HEK293 (cell line): ENCODE measurements around the gene AKR1C3.

Experiments
- CTCF ChIA-PET: fragments of 350-600 bp; formaldehyde crosslinking; extraction: SDS; loops from one replicate; lab custom pipeline; 2021; ENCODE audit warnings: antibody characterized with exemption; lab: Yijun Ruan, JAX
- POLR2A ChIA-PET: fragments of 300-600 bp; formaldehyde crosslinking; extraction: SDS; loops from one replicate; lab custom pipeline; 2020; ENCODE audit warnings: antibody characterized with exemption, inconsistent platforms; lab: Yijun Ruan, JAX
- H3K27ac ChIP-seq: fragments of 200-500 bp; sonication (Bioruptor generic); 2 replicates; pipeline ENCODE4 v1.5.1; 2014; ENCODE audit warnings: low read depth, low read length, control low read depth, inconsistent platforms; ENCODE audit errors: extremely low read depth
- H3K36me3 ChIP-seq, 2 experiments: fragments of 200-500 bp in 1 of 2; sonication (Bioruptor generic) in 1 of 2; 1 replicate in 1 of 2; 2 replicates in 1 of 2; pipeline ENCODE4 v1.5.1; 2014 to 2017; ENCODE audit warnings: inconsistent platforms in 2 of 2, low read length in 2 of 2; ENCODE audit not compliant: control insufficient read depth in 2 of 2, insufficient read depth in 1 of 2
- H3K4me1 ChIP-seq: fragments of 200-500 bp; sonication (Bioruptor generic); 2 replicates; pipeline ENCODE4 v1.5.1; 2014; ENCODE audit warnings: mild to moderate bottlenecking, low read length, inconsistent platforms; ENCODE audit not compliant: control insufficient read depth, insufficient read depth
- H3K4me3 ChIP-seq: 2 replicates; pipeline ENCODE4 v1.5.1; 2011; ENCODE audit warnings: low read depth, mild to moderate bottlenecking, control low read depth, low read length, moderate library complexity
- H3K9me3 ChIP-seq: fragments of 200-500 bp; sonication (Bioruptor generic); 2 replicates; pipeline ENCODE4 v1.5.1; 2014; ENCODE audit warnings: low read depth, low read length, inconsistent platforms; ENCODE audit not compliant: control insufficient read depth, insufficient read depth
- PRDM1 ChIP-seq: fragments of 450-650 bp; formaldehyde crosslinking; IDR thresholded peaks from 2 replicates; pipeline ENCODE4; 2016; ENCODE audit warnings: missing biosample characterization, missing genetic modification characterization
- REPIN1 ChIP-seq: fragments of 450-650 bp; formaldehyde crosslinking; IDR thresholded peaks from 2 replicates; pipeline ENCODE4 v1.5.1; 2017; ENCODE audit warnings: missing biosample characterization, missing genetic modification characterization, low read depth
- ZBTB11 ChIP-seq: fragments of 450-650 bp; formaldehyde crosslinking; conservative IDR thresholded peaks from 2 replicates; pipeline ENCODE4 v1.5.1; 2016; ENCODE audit warnings: low read depth, missing biosample characterization, missing genetic modification characterization
- ZNF175 ChIP-seq: fragments of 450-650 bp; formaldehyde crosslinking; IDR thresholded peaks from 2 replicates; pipeline ENCODE4 v1.5.1; 2016; ENCODE audit warnings: missing biosample characterization, missing genetic modification characterization
- ZNF202 ChIP-seq: fragments of 450-650 bp; formaldehyde crosslinking; IDR thresholded peaks from 2 replicates; pipeline ENCODE4 v1.5.1; 2016; ENCODE audit warnings: missing biosample characterization, missing genetic modification characterization, borderline replicate concordance
- ZNF248 ChIP-seq: fragments of 450-650 bp; formaldehyde crosslinking; IDR thresholded peaks from 2 replicates; pipeline ENCODE4 v1.5.1; 2017; ENCODE audit warnings: missing biosample characterization, missing genetic modification characterization
- ZNF398 ChIP-seq: fragments of 450-650 bp; formaldehyde crosslinking; IDR thresholded peaks from 2 replicates; pipeline ENCODE4 v1.5.1; 2017; ENCODE audit warnings: missing biosample characterization, missing genetic modification characterization
- ZNF433 ChIP-seq: fragments of 450-650 bp; formaldehyde crosslinking; IDR thresholded peaks from 2 replicates; pipeline ENCODE4 v1.5.1; 2016; ENCODE audit warnings: missing biosample characterization, missing genetic modification characterization, low read depth
- ZNF514 ChIP-seq: fragments of 450-650 bp; formaldehyde crosslinking; IDR thresholded peaks from 2 replicates; pipeline ENCODE4 v1.5.1; 2016; ENCODE audit warnings: missing biosample characterization, missing genetic modification characterization
- ZNF600 ChIP-seq: fragments of 450-650 bp; formaldehyde crosslinking; IDR thresholded peaks from 2 replicates; pipeline ENCODE4 v1.5.1; 2016; ENCODE audit warnings: missing biosample characterization, missing genetic modification characterization
- ZNF777 ChIP-seq: fragments of 450-650 bp; formaldehyde crosslinking; IDR thresholded peaks from 2 replicates; pipeline ENCODE4 v1.5.1; 2017; ENCODE audit warnings: missing biosample characterization, missing genetic modification characterization, borderline replicate concordance
- TF ChIP-seq, protein P1 (sequence below): fragments of 450-650 bp; formaldehyde crosslinking; IDR thresholded peaks from 2 replicates; pipeline ENCODE4 v1.5.1; 2017; ENCODE audit warnings: missing biosample characterization, missing genetic modification characterization
- TF ChIP-seq, protein P2 (sequence below): fragments of 450-650 bp; formaldehyde crosslinking; IDR thresholded peaks from 2 replicates; pipeline ENCODE4 v1.5.1; 2016; ENCODE audit warnings: missing biosample characterization, missing genetic modification characterization
- TF ChIP-seq, protein P3 (sequence below): fragments of 450-650 bp; formaldehyde crosslinking; conservative IDR thresholded peaks from 2 replicates; pipeline ENCODE4 v1.5.1; 2016; ENCODE audit warnings: low read depth, missing biosample characterization, missing genetic modification characterization

Gene AKR1C3

DNA sequence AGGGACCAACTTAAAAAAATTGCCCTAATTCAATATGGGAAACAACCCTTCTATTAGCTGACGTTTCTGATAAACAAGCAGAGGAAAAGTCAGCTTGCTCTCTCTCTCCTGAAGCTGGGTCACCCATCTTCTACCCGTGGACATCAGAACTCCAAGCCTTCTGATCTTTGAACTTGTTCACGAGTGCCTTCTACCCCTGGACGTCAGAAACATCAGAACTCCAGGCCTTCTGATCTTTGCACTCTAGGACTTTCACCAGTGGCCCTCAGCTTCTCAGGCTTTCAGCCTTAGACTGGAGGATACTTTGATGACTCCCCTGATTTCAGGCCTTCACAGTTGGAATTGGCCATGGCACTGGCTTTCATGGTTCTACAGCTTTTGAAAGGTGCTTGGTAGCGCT is 48.9 kb downstream of the AKR1C3 start:
- H3K36me3 ChIP-seq: no peaks in the 10 kb centered on the region
- TF ChIP-seq ZNF433 (tag by site-specific recombination) (no peak), PRDM1 (no peak), ZBTB11 (tag by site-specific recombination) (no peak), REPIN1 (no peak), ZNF175 (tag by site-specific recombination) (no peak), ZNF777 (tag by site-specific recombination) (no peak), ZNF248 (tag by site-specific recombination) (no peak), ZNF600 (tag by site-specific recombination) (no peak)
- TF ChIP-seq, protein P1, sequence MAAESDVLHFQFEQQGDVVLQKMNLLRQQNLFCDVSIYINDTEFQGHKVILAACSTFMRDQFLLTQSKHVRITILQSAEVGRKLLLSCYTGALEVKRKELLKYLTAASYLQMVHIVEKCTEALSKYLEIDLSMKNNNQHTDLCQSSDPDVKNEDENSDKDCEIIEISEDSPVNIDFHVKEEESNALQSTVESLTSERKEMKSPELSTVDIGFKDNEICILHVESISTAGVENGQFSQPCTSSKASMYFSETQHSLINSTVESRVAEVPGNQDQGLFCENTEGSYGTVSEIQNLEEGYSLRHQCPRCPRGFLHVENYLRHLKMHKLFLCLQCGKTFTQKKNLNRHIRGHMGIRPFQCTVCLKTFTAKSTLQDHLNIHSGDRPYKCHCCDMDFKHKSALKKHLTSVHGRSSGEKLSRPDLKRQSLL (tag by site-specific recombination): no peak
- TF ChIP-seq, protein P2, sequence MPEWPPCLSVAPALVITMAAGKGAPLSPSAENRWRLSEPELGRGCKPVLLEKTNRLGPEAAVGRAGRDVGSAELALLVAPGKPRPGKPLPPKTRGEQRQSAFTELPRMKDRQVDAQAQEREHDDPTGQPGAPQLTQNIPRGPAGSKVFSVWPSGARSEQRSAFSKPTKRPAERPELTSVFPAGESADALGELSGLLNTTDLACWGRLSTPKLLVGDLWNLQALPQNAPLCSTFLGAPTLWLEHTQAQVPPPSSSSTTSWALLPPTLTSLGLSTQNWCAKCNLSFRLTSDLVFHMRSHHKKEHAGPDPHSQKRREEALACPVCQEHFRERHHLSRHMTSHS: no peak
- H3K4me3 ChIP-seq: no peak overlapping the region
- POLR2A ChIA-PET: no interaction called here
- CTCF ChIA-PET: no interaction called here
- H3K27ac ChIP-seq: no peak overlapping the region
- no peaks in the 10 kb centered on the region for H3K9me3 ChIP-seq
- no peaks in the 10 kb centered on the region for H3K4me1 ChIP-seq

- Histone ChIP-seq H3K27ac (no peak overlapping the region), H3K4me1 (no peaks in the 10 kb centered on the region), H3K4me3 (no peak overlapping the region), H3K9me3 (no peaks in the 10 kb centered on the region), H3K36me3 (no peaks in the 10 kb centered on the region)
- CTCF ChIA-PET: interaction anchor here (0.6 kb wide), 1 partner anchor 237 kb away, joined by 5 read pairs; no protein-coding TSS in a partner anchor
- TF ChIP-seq ZNF514 (tag by site-specific recombination): no peak
- TF ChIP-seq ZNF398 (tag by site-specific recombination): no peak
- TF ChIP-seq, protein P3, sequence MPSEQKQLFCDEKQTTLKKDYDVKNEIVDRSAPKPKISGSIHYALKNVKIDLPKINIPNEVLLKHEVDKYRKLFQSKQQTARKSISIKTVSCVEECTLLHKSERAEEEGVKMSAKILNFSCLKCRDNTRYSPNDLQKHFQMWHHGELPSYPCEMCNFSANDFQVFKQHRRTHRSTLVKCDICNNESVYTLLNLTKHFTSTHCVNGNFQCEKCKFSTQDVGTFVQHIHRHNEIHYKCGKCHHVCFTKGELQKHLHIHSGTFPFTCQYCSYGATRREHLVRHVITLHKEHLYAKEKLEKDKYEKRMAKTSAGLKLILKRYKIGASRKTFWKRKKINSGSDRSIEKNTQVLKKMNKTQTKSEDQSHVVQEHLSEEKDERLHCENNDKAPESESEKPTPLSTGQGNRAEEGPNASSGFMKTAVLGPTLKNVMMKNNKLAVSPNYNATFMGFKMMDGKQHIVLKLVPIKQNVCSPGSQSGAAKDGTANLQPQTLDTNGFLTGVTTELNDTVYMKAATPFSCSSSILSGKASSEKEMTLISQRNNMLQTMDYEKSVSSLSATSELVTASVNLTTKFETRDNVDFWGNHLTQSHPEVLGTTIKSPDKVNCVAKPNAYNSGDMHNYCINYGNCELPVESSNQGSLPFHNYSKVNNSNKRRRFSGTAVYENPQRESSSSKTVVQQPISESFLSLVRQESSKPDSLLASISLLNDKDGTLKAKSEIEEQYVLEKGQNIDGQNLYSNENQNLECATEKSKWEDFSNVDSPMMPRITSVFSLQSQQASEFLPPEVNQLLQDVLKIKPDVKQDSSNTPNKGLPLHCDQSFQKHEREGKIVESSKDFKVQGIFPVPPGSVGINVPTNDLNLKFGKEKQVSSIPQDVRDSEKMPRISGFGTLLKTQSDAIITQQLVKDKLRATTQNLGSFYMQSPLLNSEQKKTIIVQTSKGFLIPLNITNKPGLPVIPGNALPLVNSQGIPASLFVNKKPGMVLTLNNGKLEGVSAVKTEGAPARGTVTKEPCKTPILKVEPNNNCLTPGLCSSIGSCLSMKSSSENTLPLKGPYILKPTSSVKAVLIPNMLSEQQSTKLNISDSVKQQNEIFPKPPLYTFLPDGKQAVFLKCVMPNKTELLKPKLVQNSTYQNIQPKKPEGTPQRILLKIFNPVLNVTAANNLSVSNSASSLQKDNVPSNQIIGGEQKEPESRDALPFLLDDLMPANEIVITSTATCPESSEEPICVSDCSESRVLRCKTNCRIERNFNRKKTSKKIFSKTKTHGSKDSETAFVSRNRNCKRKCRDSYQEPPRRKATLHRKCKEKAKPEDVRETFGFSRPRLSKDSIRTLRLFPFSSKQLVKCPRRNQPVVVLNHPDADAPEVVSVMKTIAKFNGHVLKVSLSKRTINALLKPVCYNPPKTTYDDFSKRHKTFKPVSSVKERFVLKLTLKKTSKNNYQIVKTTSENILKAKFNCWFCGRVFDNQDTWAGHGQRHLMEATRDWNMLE (tag by site-specific recombination): no peak
- no peak for TF ChIP-seq ZNF202 (tag by site-specific recombination)
- no peak for TF ChIP-seq ZBTB11 (tag by site-specific recombination)
- POLR2A ChIA-PET: no interaction called here
These were observed 52.7 kb downstream of the AKR1C3 start for GRCh38 chr10:5146920-5147254.
